ENCODE results near the gene PKNOX2.

PKNOX2 gene
- 0 to 0.69 (median 0.06) reads per million in 4 donors for total RNA-seq

DNA sequence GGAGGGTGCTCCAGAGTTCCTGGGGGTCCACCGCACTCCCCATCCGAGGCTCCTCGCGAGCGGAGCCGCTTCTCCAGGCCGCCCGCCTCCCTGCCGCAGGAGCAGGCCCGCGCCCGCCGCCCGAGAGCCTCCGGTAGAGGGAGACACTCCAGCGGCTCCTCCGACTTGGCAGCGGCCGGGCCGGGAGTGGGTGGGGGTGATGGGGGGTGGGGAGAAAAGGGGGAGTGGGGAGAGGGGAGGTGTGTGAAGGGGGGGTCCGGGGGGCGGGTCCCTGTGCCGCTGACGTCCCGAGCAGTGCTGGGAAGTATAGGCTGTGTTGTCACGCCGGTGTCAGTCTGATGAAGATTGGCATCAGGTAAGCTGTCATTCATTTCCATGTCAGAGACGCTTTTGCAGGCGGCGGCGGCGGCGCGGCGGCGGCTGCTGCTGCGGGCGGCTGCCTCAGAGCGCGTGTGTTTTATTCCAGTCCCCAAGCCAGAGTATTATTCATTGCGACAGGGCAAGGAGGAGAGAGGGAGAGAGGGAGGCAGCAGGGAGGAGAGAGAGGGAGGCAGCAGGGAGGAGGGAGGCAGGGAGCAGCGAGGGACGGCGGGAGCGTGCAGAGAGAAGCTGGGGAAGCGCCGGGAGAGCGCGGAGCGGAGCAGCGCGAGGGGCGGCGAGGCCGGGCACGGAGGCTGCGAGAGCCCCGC is at the start of gene PKNOX2:
Gene PKNOX2 (plus strand): TSS at position 330 of the 689 bp plus-strand sequence. CDS start 186,555 bp downstream, outside the sequence.
- peak; percentile 30 to 73 (median 33) for DNase-seq

- DNase-seq, result no peak
These were observed 47.1 kb upstream of the PKNOX2 start for GRCh38 chr11:125117429-125117828.

DNA sequence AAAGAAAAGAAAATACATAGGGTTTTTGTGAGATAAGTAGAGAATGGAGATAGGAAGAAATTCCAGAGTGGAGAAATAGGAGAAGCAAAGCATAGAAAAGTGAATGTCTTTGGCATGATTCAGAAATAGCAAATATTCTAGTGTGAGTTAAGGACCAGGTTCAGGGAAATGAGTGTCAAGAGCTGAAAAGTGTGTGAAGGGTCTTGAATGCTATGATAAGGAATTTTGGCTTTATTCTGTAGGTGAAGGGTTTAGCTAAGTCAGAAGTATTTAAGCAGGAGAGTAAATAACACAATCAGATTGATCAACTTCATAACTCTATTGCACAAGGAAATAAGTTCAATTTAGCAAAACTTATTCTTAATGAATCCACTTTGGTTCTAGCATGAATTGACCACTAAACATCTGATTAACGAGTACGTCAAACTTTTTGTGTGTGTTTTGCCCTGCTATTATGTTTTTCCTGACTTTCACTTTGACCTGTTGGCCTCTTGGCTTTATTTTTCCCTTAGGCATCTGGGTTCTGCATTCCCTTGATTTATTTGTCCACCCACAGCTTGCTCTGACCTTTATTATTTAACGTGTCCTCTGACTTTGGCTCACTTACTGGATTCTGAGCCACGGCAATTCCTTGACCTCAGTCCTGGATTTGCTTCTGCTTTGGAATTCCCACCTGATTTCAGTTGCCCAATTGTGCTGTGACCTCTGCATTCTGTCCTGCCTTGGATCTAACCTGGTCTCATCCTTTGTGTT is 41.2 kb upstream of the PKNOX2 start:
- no peak for DNase-seq

- peak in 2 of 5 donors; percentile 23 to 32 for DNase-seq
These were observed 40.5 kb upstream of the PKNOX2 start for GRCh38 chr11:125123947-125124617.

GRCh38 chr11:125124618-125124992 is 39.9 kb upstream of the PKNOX2 start:
- no peak for DNase-seq

GRCh38 chr11:125128450-125128849 is 36.1 kb upstream of the PKNOX2 start:
- DNase-seq, result no peak

- DNase-seq, result no peak
These were observed 35.1 kb upstream of the PKNOX2 start for GRCh38 chr11:125129316-125129993.

DNA sequence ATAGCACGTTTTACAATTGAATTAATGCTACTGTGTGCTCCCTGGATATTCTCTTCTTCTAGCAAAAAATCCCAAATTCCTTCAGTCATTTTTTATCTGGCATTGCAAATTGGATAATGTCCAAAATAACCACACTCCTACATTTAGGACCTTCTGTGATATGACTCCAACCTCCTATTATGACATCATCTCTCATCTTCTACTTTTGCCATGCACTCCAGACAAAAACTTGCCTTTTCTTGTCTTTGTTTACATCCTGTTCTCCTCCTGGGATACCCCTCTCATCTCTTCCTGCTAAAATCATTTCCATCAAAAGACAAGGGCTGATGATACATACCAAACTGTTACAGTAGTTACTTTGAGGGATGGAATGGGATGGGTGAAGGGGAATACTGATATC is 32.5 kb upstream of the PKNOX2 start:
- DNase-seq, result no peak

DNA sequence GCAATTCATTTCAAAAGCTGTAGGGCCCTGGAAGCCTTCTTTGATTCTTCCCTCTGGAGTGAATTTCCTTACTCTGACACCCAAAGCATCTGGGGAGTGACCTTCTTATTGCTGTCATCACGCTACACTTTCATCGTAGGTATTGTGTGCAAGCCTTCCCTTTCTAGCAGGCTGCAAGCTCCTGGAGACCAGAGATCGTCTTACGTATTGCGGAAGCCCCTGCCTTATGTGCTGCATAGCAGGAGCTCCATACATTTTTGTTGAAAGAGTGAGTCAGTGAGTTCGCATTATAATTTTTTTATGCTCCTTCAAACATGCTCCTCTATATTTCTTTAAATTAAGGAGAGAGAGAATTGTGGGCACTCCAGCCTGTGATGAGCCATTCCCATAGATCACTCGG is 32.0 kb upstream of the PKNOX2 start:
- DNase-seq, result no peak

- no peak for DNase-seq
These were observed 28.6 kb upstream of the PKNOX2 start for GRCh38 chr11:125136001-125136400.

GRCh38 chr11:125138966-125139365 is 25.6 kb upstream of the PKNOX2 start:
- no peak for DNase-seq

- DNase-seq, result no peak
These were observed 24.8 kb upstream of the PKNOX2 start for GRCh38 chr11:125139778-125140177.

DNA sequence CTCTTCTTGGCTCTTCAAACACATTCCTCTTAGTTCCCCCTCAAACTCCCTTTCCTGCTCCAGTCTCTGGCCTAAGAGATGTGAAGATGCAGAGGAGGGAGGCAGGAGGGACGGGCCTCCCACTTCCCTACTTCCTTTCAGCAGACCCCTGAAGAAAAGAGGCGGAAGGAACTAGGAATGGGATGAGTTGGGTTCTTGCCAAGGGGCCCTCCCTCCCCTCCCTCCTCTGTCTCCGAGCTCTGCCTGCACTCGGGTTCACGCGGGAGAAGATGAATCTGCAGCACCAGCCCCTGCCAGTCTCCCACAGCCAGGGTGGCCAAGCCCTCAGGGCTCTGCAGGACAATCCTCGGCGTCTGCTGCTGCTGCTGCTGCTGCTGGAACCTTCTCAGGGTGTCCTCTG is 24.3 kb upstream of the PKNOX2 start:
- DNase-seq, result no peak

- DNase-seq, result no peak
These were observed 23.4 kb upstream of the PKNOX2 start for GRCh38 chr11:125141178-125141577.

GRCh38 chr11:125141686-125142535 is 22.6 kb upstream of the PKNOX2 start:
- DNase-seq, result peak in 3 of 5 donors; percentile 38 to 53 (median 45)

GRCh38 chr11:125146232-125146631 is 18.3 kb upstream of the PKNOX2 start:
- no peak for DNase-seq

- DNase-seq, result no peak
These were observed 17.3 kb upstream of the PKNOX2 start for GRCh38 chr11:125147280-125147679.

DNA sequence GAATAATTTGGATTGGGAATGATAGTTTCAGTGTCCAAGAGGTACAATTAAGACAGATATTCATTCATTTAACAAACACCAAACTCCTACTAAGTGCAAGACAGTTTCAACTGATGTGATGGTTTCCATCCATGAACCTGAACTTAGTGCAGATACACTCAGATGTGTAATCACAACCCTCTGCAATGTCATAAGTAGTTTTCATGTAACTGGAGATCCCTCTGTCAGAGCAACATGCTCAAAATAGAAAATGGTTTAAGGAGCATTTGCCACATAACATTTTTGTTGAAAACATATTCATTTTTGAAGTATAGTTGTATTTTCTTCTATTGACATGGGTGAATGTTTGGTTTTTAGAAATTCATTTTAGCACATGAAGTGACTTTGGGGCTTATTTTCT is 16.5 kb upstream of the PKNOX2 start:
- no peak for DNase-seq

GRCh38 chr11:125148743-125149142 is 15.8 kb upstream of the PKNOX2 start:
- DNase-seq, result no peak

- DNase-seq, result no peak
These were observed 10.7 kb upstream of the PKNOX2 start for GRCh38 chr11:125153837-125154236.

GRCh38 chr11:125154378-125155099 is 10.0 kb upstream of the PKNOX2 start:
- DNase-seq, result no peak

- DNase-seq, result no peak
These were observed 9.5 kb upstream of the PKNOX2 start for GRCh38 chr11:125155100-125155444.

All from T-helper 1 cell (primary cell).